Raji (cell line): ENCODE results near the gene FAM174C.

Experiments
- POLR2A ChIP-seq: IDR thresholded peaks from 2 replicates; pipeline ENCODE4 v1.6.1; 2011; ENCODE audit warnings: low read depth, low read length, control low read depth; ENCODE audit not compliant: insufficient read depth

FAM174C gene

DNA sequence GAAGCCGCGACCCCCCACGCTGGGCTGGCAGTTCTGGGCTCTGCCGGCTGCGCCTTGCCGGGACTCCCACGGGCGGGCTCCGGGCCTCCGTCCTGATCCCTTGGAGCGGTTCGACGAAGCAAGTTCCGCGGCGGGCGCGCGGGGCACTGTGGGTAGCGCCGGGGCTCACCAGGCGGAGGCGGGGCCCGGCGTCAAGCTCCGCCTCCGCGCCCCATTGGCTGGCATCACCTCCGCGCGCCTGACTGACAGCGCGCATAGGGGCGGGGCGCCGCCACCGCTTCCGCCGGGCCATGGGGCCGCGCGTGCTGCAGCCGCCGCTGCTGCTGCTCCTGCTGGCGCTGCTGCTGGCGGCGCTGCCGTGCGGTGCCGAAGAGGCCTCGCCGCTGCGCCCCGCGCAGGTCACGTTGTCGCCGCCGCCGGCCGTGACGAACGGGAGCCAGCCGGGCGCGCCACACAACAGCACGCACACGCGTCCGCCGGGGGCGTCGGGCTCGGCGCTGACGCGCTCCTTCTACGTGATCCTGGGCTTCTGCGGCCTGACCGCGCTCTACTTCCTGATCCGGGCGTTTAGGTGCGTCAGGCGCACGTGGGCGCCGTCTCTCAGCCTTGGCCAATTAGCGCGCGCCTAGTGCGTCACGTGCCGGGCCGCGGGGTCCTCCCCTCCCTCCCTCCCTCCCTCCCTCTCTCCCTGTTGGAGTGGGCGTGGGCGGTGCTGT lies at the start of gene FAM174C:
Gene FAM174C (plus strand): TSS at position 271 of the 716 bp plus-strand sequence. CDS start 20 bp downstream, at position 291.
- TF ChIP-seq POLR2A = peak; percentile 95

DNA sequence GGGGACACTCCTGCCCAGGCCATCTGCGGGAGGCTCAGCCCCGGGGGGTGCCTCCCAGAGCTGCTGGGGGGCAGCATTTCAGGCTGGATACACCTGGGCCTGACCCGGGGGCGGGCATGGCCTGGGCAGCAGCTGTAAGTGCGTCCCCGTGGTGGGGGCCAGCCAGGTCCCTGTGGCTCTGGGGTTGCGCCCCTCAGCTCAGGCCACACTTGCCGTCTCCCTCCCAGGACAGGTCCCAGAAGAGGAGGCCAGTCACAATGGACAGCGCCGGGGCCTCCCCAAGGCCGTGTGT lies 49.2 kb upstream of the FAM174C start:
- TF ChIP-seq POLR2A = no peak

DNA sequence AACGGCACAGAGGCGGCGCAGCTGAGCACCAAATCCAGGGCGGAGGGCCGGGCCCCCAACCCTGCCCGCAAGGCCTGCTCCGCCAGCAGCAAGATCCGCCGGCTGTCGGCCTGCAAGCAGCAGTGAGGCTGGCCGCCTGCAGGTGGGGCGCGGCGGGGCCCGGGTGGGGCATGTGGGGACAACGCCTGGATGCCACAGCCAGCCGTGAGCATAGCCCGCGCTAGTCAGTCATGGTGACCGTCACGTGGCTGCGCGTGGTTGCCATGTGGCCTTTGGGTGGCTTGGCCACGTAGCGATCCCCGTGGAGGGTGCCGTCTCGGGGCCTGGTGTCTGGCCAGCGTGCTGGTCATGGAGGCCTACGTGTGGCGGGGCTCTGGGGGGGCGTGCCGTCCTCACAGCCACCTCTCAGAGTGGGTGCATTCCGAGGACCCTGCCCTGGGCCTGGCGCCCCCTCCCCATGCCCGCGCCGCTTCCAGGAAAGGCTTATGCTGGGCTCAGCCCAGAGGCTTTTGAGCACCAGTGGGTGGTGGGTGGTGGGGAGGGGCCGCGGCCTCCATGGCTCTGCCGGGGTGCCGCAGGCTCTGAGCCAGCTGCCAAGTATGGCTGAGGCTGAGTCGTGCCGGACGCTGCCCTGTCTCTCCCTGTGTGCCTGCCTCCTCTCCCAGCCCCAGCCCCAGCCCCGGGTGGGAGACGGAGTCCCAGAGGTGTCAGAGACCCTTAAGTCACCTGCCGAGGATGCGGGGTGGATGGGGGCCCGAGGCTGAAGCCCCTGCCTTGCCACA lies 48.6 kb upstream of the FAM174C start:
- TF ChIP-seq POLR2A = no peak

DNA sequence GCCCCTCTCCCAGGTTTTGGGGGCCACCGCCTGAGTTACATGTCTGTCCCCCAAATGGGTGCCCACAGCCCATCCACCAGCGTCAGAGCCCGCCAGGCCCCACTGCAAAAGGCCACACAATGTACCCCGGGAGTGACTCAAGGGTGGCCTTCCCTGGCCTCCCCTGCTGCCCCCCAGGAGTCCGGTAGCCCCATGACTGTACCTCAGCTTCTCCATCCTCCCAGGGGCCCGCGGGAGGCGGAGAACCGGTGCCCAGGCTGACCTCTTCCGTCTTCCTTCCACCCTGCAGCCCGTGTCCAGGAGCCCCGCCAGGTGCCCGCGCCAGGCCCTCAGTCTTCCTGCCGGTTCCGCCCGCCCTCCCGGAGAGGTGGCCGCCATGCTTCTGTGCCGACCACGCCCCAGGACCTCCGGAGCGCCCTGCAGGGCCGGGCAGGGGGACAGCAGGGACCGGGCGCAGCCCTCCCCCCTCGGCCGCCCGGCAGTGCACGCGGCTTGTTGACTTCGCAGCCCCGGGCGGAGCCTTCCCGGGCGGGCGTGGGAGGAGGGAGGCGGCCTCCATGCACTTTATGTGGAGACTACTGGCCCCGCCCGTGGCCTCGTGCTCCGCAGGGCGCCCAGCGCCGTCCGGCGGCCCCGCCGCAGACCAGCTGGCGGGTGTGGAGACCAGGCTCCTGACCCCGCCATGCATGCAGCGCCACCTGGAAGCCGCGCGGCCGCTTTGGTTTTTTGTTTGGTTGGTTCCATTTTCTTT lies 47.9 kb upstream of the FAM174C start:
- no peak for TF ChIP-seq POLR2A

DNA sequence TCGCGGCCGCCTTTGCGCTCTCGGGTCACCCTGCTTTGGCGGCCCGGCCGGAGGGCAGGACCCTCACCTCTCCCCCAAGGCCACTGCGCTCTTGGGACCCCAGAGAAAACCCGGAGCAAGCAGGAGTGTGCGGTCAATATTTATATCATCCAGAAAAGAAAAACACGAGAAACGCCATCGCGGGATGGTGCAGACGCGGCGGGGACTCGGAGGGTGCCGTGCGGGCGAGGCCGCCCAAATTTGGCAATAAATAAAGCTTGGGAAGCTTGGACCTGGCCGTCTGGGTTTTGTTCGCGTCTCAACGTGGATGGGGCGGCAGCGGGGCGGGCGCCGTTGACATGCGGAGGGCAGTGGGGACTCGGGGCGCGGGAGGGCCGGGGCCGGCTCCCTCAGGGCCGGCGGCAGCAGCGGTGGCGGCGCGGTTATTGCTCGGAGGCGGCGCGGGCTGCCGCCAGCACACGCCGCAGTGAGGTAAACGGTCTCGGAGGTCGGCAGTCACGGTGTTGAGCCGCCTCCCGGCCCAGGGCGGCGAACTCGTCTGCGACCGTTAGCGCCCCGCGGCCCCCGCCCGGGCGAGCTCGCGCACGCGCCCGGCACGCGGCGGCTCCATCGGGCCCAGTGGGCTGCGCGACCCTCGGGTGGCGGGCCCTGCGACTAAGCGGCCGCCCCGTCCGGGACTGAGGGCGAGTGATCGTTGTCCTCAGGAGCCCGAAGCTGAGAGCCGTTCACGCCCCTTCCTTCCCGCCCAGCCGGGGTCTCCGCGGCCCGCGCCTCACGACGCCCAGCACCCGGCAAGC lies 47.0 kb upstream of the FAM174C start:
- TF ChIP-seq POLR2A = no peak

DNA sequence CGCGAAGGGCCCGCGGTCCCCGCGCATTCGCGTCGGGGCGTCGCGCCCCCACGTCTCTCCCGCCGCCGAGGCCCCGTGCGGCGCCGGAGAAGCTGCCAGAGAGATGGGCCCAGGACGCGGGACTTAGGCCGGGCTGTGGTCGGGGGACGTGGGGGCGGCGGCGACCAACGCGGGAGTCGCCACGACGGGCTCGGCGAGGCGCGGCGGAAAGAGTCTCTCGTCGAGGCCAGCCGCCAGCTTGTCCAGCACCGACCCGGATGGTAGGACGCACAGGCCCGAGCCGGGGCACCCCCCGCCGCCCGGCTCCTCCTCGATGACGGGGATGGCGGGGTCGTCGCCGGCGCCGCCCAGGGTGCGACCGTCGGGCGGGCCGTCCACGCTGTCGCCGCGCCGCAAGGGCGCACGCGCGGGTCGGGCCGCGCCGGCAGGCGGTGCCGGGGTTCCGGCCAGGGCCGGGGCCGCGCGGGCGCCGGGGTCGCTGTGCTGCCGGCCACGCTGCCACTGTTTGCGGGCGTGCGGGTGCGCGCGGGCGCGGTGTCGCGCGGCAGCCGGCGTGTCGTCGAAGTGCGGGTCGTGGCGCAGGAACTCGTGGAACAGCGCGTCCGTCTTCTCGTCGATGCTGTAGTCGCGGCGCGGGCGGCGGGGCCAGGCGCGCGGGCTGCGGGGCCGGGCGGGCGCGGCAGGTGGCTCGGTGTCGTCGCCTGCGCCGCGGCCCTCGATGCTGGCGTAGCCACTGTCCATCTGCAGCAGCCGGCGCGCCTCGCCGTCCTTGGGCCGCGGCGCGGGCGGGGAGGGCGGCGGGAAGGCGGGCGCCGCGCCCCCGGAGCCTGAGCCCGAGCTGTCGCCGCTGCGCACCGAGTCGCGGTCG lies 46.0 kb upstream of the FAM174C start:
- TF ChIP-seq POLR2A = no peak

DNA sequence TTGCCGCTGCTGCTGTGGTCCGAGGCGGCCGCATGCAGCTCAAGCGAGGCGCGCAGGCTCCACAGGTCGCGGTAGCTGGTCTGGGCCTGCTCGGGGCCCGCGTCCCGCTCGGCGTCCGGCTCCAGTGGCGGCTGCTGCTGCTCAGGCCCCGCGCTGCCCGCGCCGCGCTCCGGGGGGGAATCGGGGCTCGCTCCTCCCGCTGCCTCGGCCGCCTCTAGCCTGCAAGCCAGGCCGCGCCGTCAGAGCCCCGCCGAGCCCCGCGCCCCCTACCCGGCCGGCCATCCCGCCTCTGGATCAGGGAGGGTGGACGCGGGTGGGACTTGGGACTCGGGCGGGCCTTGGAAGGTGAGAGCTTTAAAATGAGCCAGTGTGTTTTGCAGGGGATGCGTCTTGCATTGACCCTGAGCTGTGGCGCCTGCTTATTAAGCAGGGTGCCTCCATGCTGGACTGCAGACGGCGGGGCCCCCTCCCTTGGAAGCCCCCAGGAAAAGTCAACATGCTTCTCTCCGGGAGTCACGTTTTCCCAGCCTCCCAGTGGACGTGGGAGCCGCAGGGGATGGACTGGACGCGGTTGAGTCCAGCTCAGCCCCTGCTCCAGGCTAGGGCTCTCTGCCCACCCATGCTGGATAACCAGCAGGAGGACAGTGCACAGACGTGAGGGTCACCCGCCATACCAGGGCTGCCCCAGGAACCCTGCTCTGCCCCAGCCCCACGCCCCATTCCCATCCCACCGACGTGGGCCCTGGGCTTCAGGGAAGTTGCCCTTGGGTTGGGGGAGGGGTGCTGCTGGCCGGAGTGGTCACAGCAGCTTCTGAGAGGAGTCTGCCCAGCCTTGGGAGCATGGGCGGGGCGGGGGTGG lies 45.2 kb upstream of the FAM174C start:
- no peak for TF ChIP-seq POLR2A

DNA sequence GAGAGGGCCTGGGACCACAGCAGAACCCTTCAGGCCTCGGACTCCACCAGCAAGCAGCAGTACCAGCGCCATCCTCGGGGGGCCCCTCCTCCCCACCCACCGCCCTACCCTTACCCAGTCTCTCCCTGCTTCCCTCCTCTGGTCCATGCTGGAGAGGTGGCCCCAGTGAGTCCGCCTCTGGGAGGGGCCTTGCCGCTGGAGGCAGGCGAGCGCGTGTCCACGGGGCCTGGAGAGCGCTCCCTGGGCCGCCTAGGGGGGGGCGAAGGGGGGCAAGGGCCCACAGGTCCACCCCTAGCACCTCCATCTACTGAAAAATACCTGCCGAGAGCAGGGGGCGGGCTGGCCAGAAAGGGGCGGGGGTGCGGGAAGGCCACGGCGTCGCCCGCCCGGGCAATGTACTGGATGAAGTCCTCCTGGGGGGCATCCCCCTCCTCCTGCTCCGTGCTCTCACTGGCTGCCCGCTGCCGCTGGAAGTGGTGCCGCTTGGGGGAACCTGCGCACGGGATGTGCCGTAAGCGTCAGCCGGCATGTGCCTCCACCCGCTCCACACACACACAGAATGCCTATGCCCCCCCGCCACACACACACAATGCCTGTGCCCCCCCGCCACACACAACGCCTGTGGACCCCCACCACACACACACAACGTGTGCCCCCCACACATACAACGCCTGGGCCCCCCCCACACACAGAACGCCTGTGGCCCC lies 44.4 kb upstream of the FAM174C start:
- TF ChIP-seq POLR2A = no peak

DNA sequence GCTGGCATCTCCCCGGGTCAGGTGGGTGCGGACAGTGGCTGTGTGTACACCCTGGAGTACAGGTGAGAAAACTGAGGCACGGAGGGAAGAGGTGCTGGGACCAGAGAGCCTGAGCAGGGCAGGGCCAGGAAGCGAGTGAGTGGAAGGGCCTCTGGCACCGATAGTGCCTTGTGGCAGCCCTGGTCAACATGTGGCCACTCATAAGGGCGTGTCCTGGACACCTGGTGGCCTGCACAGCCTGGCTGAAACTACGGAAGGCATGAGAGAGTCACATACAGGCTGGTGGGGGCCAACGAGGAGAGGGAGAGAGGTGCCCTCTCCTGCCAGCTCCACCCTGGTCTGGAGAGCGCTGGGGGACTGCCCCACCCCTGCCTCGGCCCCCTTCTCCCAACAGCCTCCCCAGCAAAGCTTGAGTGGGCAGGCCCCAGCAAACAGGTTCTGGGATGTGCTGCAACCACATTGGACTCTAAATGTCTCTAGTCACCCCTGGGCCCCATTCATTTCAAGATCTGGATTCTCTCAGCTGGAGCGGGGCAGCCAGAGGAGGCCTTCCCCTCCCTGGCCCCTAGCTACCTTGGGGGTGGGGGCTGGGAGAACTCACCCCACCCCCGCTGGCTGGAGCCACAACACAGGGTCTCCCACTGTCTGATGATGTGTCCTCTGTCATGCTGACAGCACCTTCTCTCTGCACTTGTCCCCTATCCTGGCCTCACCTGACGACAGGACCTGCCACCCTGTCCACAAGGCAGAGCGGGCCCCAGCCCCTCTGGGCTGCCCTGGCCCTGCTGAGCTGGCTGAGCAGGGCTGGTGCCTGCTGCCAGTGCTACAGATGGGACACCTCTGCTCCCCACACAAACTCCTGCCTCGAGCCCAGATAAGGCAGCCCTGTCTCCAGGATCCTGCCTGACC lies 43.3 kb upstream of the FAM174C start:
- TF ChIP-seq POLR2A = no peak

DNA sequence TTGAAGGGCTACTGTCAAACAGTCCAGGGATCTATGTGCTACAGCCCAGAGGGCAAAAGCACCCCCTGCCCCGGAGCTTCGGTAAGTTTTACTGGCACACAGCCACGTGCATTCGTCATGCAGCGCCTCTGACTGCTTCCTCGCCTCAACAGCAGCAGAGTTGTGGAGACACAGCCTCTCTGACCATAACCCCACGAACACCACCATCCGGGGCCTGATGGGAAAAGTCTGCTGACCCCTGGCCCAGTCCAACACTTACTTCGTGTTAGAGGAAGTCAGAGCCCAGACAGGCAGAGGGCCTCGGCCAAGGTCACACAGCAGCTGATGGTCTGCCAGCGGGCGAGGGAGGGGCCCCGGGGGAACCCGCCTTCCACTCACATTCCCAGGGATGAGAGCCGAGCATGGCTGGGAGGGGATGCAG lies 42.7 kb upstream of the FAM174C start:
- TF ChIP-seq POLR2A = no peak

DNA sequence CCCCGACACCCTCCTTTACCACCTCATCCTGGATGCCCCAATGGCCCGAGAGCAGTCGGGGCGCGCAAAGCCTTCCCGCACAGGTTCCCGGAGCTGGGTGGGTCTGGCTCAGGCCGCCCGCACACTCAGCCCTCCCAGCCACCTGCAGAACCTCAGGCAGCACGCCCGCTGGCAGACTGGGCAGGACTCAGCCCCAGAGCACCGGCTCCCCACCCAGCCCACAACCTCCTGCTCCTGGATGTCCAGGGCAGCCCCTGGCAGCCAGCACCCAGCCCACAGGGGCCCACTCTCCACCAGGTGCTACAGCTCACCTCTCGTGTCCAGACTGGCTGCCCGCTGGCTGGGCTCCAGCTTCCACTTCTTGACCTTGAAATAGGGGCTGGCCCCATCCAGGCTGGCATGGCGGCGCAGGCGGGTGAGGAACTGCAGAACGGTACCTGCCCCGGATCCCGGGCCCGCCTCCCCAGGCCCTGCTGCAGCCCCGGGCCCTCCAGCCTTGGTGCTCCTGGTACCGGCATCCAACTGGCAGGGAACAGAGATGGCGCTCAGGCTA lies 42.1 kb upstream of the FAM174C start:
- no peak for TF ChIP-seq POLR2A
